Stomach (tissue), 9 donors: ENCODE results near the gene PSME3IP1. TPM values are rescaled to one million over a fixed set of nuclear protein-coding genes. Genes with fewer than 3 reads are reported as not detected.

Source experiments
- DNase-seq, 2 donors: peaks; one replicate each; pipeline versions ENCODE4 v3.0.0 to v3.0.0-alpha.2; 2013 to 2019
- H3K27ac ChIP-seq, 5 donors: fragments of 200-600 bp in 4 of 5; sonication (generic) in 4 of 5; one replicate each; pipeline ENCODE4 v1.5.1; 2013 to 2019; ENCODE audit warnings: mild to moderate bottlenecking in 1 of 5, moderate library complexity in 1 of 5
- H3K27me3 ChIP-seq, 3 donors: fragments of 200-600 bp; sonication (generic); one replicate each; pipeline ENCODE4 v1.5.1; 2017 to 2019; ENCODE audit warnings: mixed run types in 1 of 3
- H3K36me3 ChIP-seq, 4 donors: fragments of 200-600 bp; sonication (generic); 1 replicate in 3 of 4; 2 replicates in 1 of 4; pipeline ENCODE4 v1.5.1; 2016 to 2019
- H3K4me1 ChIP-seq, 4 donors: fragments of 200-600 bp; sonication (generic); one replicate each; pipeline ENCODE4 v1.5.1; 2016 to 2019
- H3K4me3 ChIP-seq, 4 donors: fragments of 200-600 bp; sonication (generic) in 3 of 4; one replicate each; pipeline ENCODE4 v1.5.1; 2016 to 2019; ENCODE audit warnings: mild to moderate bottlenecking in 1 of 4
- H3K9me3 ChIP-seq, 4 donors: fragments of 200-600 bp; sonication (generic); one replicate each; pipeline ENCODE4 v1.5.1; 2016 to 2019
- CTCF ChIP-seq, 7 experiments: fragments of 450-650 bp in 4 of 7; fragments of 200-600 bp in 3 of 7; sonication (generic) in 3 of 7; IDR thresholded peaks; one replicate each; pipeline ENCODE4 v1.5.1; 2016 to 2019; ENCODE audit warnings: antibody characterized with exemption in 7 of 7, control low read depth in 2 of 7, mild to moderate bottlenecking in 1 of 7
- EP300 ChIP-seq: sonication (generic); formaldehyde crosslinking; IDR thresholded peaks from one replicate; pipeline ENCODE4 v1.6.1; 2017; ENCODE audit warnings: antibody characterized with exemption
- POLR2A ChIP-seq, 4 donors: fragments of 450-650 bp; IDR thresholded peaks; one replicate each; pipeline ENCODE4 v1.6.1; 2016; ENCODE audit warnings: antibody characterized with exemption in 4 of 4, control low read depth in 2 of 4, mild to moderate bottlenecking in 1 of 4, moderate library complexity in 1 of 4
- POLR2AphosphoS5 ChIP-seq, 3 donors: sonication (generic); formaldehyde crosslinking; IDR thresholded peaks; one replicate each; pipeline ENCODE4 v1.6.1; 2016; ENCODE audit warnings: antibody characterized with exemption in 3 of 3
- WGBS, 5 donors: extraction: QIAGEN DNeasy Blood & Tissue Kit in 3 of 5; methylation state at CpG; one replicate each; pipeline versions ENCODE4 v1.1.5 to v1.1.7; 2013 to 2018; 5-methylcytosine and 5-hydroxymethylcytosine counted together
- intact Hi-C: fragments of 100-400 bp; cut with DNase I; formaldehyde crosslinking; loops from one replicate; pipeline ENCODE4 v1.15.1; 2023; ENCODE audit warnings: low total_unique reads
- polyA plus RNA-seq, 3 donors: library from polyadenylated mRNA; stranded (reverse); fragments of 200-250 nt; gene quantifications; one replicate each; pipeline ENCODE4 v1.2.3, GENCODE V29; 2013
- total RNA-seq, 5 donors: library from RNA; depleted of rRNA; stranded (reverse); fragments of >200 nt; gene quantifications; one replicate each; pipeline versions ENCODE4 v1.1.0 to v1.2.3, GENCODE V29; 2014 to 2016
- donor health status: healthy with polysubstance abuse.
- donor health status: Bipolar disorder and iron deficiency.
- donor health status: healthy.

The PSME3IP1 gene
- total and polyA plus RNA-seq, 8 donors = 37.4 to 104 (median 63.4) TPM

GRCh38 chr16:57225978-57226377, 40.1 kb upstream of the PSME3IP1 start:
- no peak overlapping the region for H3K4me3 ChIP-seq
- H3K27ac ChIP-seq = no peak overlapping the region
- WGBS, 5 donors = 97 to 98% (median 98%) methylated on average over 7 of the region's 7 CpGs
- no peaks in the 10 kb centered on the region for H3K9me3 ChIP-seq
- no peaks in the 10 kb centered on the region for H3K27me3 ChIP-seq
- peaks cover 63 to 100% (median 99%) of the 10 kb centered on the region in 4 donors for H3K36me3 ChIP-seq
- no peak for DNase-seq
- intact Hi-C loops = no loop called here
- TF ChIP-seq CTCF (IDR thresholded peaks at IDR 0.05) (no peak), POLR2A (IDR thresholded peaks at IDR 0.05) (no peak), EP300 (no peak), POLR2AphosphoS5 (IDR thresholded peaks at IDR 0.05) (no peak)
- no peaks in the 10 kb centered on the region for H3K4me1 ChIP-seq

- intact Hi-C loops = no loop called here
- no peak overlapping the region for H3K27ac ChIP-seq
- TF ChIP-seq CTCF (IDR thresholded peaks at IDR 0.05) = no peak
- no peak for TF ChIP-seq POLR2A (IDR thresholded peaks at IDR 0.05)
- TF ChIP-seq POLR2AphosphoS5 (IDR thresholded peaks at IDR 0.05) = no peak
- no peak for TF ChIP-seq EP300
- H3K4me1 ChIP-seq = no peaks in the 10 kb centered on the region
- H3K27me3 ChIP-seq = no peaks in the 10 kb centered on the region
- DNase-seq = no peak
- H3K9me3 ChIP-seq = no peaks in the 10 kb centered on the region
- peaks cover 55 to 100% (median 98%) of the 10 kb centered on the region in 4 donors for H3K36me3 ChIP-seq
- no peak overlapping the region for H3K4me3 ChIP-seq
- WGBS, 5 donors = 92 to 98% (median 96%) methylated on average over 6 of the region's 6 CpGs
Observed at GRCh38 chr16:57224651-57225335, 39.0 kb upstream of the PSME3IP1 start.

GRCh38 chr16:57223057-57223456, 37.2 kb upstream of the PSME3IP1 start:
- DNase-seq = no peak

GRCh38 chr16:57216968-57217367, 31.1 kb upstream of the PSME3IP1 start:
- Histone ChIP-seq H3K4me3 (no peak overlapping the region), H3K4me1 (no peaks in the 10 kb centered on the region), H3K36me3 (peaks cover 70 to 98% (median 97%) of the 10 kb centered on the region in 4 donors), H3K9me3 (peaks cover 0 to 23% (median 13%) of the 10 kb centered on the region in 4 donors), H3K27me3 (no peaks in the 10 kb centered on the region), H3K27ac (no peak overlapping the region)
- WGBS, 5 donors = 91 to 96% (median 94%) methylated on average over 2 of the region's 2 CpGs
- DNase-seq = no peak
- intact Hi-C loops = no loop called here
- TF ChIP-seq POLR2A (IDR thresholded peaks at IDR 0.05) (no peak), CTCF (IDR thresholded peaks at IDR 0.05) (no peak), POLR2AphosphoS5 (IDR thresholded peaks at IDR 0.05) (no peak), EP300 (no peak)

More at GRCh38 chr16:57223057-57223456, 37.2 kb upstream of the PSME3IP1 start:
- no peaks in the 10 kb centered on the region for H3K27me3 ChIP-seq
- no peaks in the 10 kb centered on the region for H3K4me1 ChIP-seq
- intact Hi-C loops = no loop called here
- H3K9me3 ChIP-seq = peaks cover 0 to 1% (median 0%) of the 10 kb centered on the region in 4 donors
- H3K27ac ChIP-seq = no peak overlapping the region
- H3K36me3 ChIP-seq = peaks cover 54 to 98% (median 97%) of the 10 kb centered on the region in 4 donors
- no peak overlapping the region for H3K4me3 ChIP-seq
- WGBS, 5 donors = 94 to 100% (median 95%) methylated on average over 1 of the region's 1 CpG
- TF ChIP-seq EP300 = no peak
- TF ChIP-seq POLR2AphosphoS5 (IDR thresholded peaks at IDR 0.05) = no peak

GRCh38 chr16:57213462-57213861, 27.6 kb upstream of the PSME3IP1 start:
- TF ChIP-seq POLR2AphosphoS5 (IDR thresholded peaks at IDR 0.05) (no peak), CTCF (IDR thresholded peaks at IDR 0.05) (no peak), EP300 (no peak), POLR2A (IDR thresholded peaks at IDR 0.05) (no peak)

More at GRCh38 chr16:57213462-57213861, 27.6 kb upstream of the PSME3IP1 start:
- H3K4me3 ChIP-seq = no peak overlapping the region
- H3K27me3 ChIP-seq = no peaks in the 10 kb centered on the region
- H3K9me3 ChIP-seq = peaks cover 0 to 23% (median 13%) of the 10 kb centered on the region in 4 donors
- H3K4me1 ChIP-seq = no peaks in the 10 kb centered on the region
- WGBS, 5 donors = 91 to 97% (median 94%) methylated on average over 1 of the region's 1 CpG
- H3K27ac ChIP-seq = no peak overlapping the region
- H3K36me3 ChIP-seq = peaks cover 74 to 100% (median 100%) of the 10 kb centered on the region in 4 donors
- intact Hi-C loops = no loop called here
- no peak for DNase-seq
